RWPE1 (cell line): ENCODE results near the gene SYTL3.

Experiments
- CTCF ChIA-PET: fragments of 350-600 bp; sonication (Branson Sonifier 250); formaldehyde crosslinking; extraction: SDS; loops from one replicate; lab custom pipeline; 2021; lab: Yijun Ruan, JAX
- POLR2A ChIA-PET: fragments of 400-600 bp; formaldehyde crosslinking; extraction: SDS; loops from one replicate; lab custom pipeline; 2020; ENCODE audit warnings: antibody characterized with exemption; ENCODE audit not compliant: low non-redundant PET; lab: Yijun Ruan, JAX
- DNase-seq: peaks from one replicate; pipeline ENCODE4 v3.0.0; 2012; ENCODE audit warnings: low spot score
- H3K27ac ChIP-seq: fragments of 450-650 bp; 2 replicates; pipeline ENCODE4 v1.5.1; 2017
- CTCF ChIP-seq: fragments of 450-650 bp; conservative IDR thresholded peaks from 2 replicates; pipeline ENCODE4 v1.5.1; 2017; ENCODE audit warnings: low read depth, mild to moderate bottlenecking

Gene SYTL3

GRCh38 chr6:158680481-158680880 lies 30.6 kb downstream of the SYTL3 start:
- no peak for DNase-seq
- POLR2A ChIA-PET: no interaction called here
- no peak overlapping the region for H3K27ac ChIP-seq
- CTCF ChIA-PET: interaction anchor here (0.5 kb wide), 1 partner anchor 460 kb away, joined by 3 read pairs; no protein-coding TSS in a partner anchor
- TF ChIP-seq CTCF: no peak

GRCh38 chr6:158684311-158684710 lies 34.5 kb downstream of the SYTL3 start:
- no peak overlapping the region for H3K27ac ChIP-seq
- ChIA-PET CTCF (no interaction called here), POLR2A (interaction anchor here (0.7 kb wide), 1 partner anchor 1014 kb away, joined by 5 read pairs; no protein-coding TSS in a partner anchor)
- no peak for DNase-seq
- no peak for TF ChIP-seq CTCF

GRCh38 chr6:158684745-158685324 lies 35.0 kb downstream of the SYTL3 start:
- CTCF ChIA-PET: no interaction called here
- H3K27ac ChIP-seq: no peak overlapping the region
- POLR2A ChIA-PET: interaction anchor here (0.7 kb wide), 1 partner anchor 1015 kb away, joined by 5 read pairs; no protein-coding TSS in a partner anchor
- TF ChIP-seq CTCF: no peak
- DNase-seq: no peak

- H3K27ac ChIP-seq: no peak overlapping the region
- CTCF ChIA-PET: no interaction called here
- DNase-seq: no peak
- POLR2A ChIA-PET: no interaction called here
- no peak for TF ChIP-seq CTCF
Observed at GRCh38 chr6:158686311-158686710, 36.5 kb downstream of the SYTL3 start.

GRCh38 chr6:158686791-158687381 lies 37.0 kb downstream of the SYTL3 start:
- POLR2A ChIA-PET: no interaction called here
- TF ChIP-seq CTCF: no peak
- CTCF ChIA-PET: no interaction called here
- no peak overlapping the region for H3K27ac ChIP-seq
- no peak for DNase-seq

- POLR2A ChIA-PET: no interaction called here
- CTCF ChIA-PET: interaction anchor here (0.7 kb wide), 1 partner anchor 271 kb away, joined by 3 read pairs; no protein-coding TSS in a partner anchor
- no peak for DNase-seq
- no peak for TF ChIP-seq CTCF
- no peak overlapping the region for H3K27ac ChIP-seq
Observed at GRCh38 chr6:158687506-158687905, 37.7 kb downstream of the SYTL3 start.
